HT-29 (cell line): ENCODE results near the gene C16orf74. TPM values are rescaled to one million over a fixed set of nuclear protein-coding genes. Genes with fewer than 3 reads are reported as not detected.

Source experiments
- DNase-seq: peaks from one replicate; pipeline ENCODE4 v3.0.0-alpha.2; 2015; ENCODE audit warnings: low spot score
- total RNA-seq: library from RNA; depleted of rRNA; stranded (reverse); fragments of >200 nt; shearing (Covaris generic); gene quantifications from 2 replicates; pipeline ENCODE4 v1.2.3, GENCODE V29; 2014

The C16orf74 gene
- total RNA-seq, 1 experiment from 2014 or later = 92.0 TPM

DNA sequence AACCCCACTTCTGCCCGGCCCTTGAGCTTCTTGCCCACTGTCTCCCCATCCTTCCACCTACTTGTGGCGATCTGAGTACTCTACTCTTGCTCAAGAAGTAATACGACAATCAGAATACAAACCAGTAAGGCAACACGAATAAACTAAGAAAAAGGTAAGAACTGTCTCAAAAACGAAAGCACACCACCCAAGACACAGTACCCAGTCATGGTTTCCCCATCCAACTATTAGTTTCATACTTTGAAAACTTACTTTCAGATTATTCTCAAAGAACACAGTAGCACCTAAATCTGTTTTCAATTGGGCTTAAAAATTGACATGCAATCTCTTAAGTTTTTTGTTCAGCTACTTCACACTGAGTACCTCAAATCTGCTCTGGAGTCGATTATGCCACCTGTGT is 76.1 kb downstream of the C16orf74 start:
- DNase-seq = no peak

DNA sequence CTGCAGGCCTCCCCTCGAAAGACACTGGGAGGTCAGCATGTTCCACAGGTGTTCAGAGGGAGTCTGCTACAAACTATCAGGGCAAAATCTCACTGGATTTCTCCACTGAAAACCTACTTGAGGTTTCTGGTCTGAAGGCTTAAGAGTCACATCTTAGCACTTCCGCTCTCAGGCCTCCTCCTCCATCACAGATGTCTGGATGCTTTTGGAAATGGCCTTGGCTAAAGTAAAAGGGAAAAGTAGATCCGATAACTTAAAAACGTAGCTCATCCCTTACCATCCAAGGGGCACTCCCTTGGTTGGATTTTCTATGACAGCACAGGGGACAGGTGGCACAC is 76.5 kb downstream of the C16orf74 start:
- no peak for DNase-seq

DNA sequence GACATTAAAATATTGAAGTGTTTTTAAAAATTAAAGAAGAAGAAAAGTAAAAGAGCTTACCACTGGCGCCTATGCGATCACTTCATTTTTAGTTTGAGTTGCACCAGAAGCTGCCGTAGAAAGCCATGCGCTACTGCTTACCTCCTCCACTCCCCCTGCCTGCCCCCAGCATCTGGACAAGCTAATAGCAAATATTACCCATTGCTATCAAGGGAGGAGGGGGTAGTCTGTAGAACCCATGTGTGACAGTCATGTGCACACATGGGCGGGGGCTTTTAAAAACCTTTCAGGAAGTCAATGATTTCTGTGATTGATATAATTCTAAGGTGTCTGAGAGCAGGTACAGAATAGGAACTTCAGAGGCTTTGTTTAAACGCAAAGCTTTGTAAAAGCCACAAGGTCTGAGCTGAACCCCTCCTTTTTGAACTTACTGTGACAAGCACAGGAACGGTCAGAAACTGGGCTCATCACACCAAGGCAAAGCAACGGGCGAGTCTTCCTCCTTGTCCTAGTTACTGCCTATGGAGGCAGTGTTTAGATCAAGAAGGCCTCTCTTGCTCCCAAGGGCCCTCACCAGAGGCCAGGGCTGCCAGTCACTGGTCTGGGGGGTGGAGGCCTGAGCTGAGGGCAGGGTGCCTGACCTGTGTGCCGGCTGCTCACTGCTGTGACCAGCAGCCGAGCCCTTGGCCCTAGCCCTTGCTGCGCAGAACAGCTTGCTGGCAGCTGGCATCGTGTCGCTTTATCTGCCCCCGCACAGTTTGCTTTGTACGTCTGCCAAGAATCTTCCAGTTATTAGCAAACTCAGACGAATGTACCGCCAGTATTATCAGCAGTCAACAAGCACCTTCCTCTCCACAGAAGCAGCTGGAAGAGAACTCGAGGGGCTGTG is 77.1 kb downstream of the C16orf74 start:
- peak; percentile 63 for DNase-seq

DNA sequence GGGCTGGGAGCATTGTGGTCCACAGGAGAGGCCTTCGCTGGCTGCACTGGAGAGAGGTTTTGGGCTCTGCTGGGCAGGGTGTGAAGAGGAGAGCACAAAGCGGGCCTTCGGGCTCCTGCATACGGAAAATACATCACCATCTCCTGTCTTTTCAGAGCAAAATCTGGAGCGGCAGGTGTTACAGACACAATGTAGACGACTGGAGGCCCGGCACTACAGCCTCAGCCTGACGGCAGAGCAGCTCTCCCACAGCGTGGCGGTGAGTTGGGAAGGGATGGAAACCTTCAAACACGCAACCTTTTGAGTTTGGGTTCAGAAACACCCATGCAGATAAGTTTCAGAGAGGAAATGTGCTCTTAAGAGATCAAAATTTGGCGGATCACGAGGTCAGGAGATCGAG is 80.1 kb downstream of the C16orf74 start:
- DNase-seq = no peak

DNA sequence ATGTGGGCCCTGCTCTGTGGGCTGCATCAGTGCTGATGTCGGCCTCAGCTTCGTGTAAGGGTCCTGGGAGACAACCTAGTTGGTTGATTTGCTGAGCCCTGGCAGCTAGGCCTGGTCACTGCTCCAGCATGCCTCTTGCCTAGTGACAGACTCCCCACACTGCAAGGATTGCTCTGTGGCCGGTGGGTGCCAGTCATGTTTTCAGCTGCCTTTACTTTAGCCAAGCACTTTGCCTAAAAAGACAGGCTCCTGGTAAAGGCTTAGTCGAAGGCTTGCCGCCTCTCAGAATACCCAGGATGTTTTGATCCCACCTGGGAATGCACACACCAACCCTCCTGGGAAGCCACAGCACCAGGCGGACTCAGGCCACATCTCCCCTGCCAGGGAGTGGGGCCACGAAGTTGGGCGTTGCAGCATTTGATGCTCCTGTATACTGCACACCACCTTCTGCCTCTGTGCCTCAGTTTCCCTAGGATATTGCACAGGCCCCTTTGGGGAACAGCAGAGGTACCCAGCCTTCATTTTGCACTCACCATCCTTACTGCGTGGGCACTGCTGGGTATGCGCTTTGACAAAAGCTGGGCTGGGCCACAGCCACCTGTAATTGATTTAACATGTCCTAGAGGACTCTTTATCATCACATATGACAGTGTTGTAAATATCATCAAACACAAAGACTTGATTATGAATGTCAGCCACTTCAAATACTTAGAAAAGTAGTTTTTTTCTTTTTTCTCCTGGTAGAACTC is 82.0 kb downstream of the C16orf74 start:
- no peak for DNase-seq

DNA sequence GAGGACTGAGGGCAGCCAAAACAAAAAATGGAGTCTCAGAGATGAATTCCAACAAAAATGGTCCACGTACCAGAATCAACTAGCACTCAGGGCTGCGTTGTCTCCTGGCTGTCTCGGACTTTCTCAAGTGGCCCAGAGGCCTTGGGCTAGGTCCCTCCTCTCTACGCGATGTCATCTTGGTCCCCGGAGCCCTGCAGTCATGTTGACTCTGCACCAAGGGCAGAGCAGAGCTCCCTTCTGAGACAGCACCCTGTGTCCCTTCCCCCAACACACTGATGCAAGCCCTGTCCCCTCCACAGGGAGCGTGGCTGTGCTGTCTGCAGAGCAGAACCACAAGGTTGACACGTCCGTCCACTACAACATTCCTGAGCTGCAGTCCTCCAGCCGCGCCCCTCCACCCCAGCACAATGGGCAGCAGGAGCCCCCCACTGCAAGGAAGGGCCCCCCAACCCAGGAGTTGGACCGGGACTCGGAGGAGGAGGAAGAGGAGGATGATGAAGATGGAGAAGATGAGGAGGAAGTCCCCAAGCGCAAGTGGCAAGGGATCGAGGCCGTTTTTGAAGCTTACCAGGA is 83.0 kb downstream of the C16orf74 start:
- no peak for DNase-seq

DNA sequence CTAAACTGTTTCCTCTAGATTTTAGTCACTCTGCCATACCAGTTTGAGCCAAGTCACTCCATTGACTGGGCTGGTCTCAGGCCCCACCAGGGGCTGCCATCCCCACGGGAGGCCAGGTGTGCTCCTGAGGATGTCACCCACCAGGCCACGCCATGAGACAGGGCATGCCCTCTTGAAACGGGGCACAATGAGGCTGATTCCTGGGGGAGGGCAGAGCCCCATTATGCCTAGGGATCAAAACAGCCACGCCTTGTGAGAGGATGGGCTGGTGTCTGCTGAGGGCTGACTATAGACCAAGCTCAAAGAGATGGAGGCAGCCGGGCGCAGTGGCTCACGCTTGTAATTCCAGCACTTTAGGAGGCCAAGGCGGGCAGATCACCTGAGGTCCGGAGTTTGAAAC is 83.6 kb downstream of the C16orf74 start:
- DNase-seq = no peak

DNA sequence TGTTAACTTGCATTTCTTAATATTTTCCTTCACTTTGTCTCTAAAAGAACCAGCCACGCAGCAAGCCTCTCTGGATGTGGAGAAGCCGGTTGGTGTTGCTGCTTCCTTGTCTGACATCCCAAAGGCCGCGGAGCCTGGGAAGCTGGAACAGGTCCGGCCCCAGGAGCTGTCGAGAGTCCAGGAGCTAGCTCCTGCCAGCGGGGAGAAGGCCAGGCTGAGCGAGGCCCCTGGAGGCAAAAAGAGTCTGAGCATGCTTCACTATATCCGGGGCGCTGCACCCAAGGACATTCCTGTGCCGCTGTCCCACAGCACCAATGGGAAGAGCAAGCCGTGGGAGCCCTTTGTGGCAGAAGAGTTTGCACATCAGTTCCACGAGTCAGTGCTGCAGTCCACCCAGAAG is 85.0 kb downstream of the C16orf74 start:
- DNase-seq = no peak

DNA sequence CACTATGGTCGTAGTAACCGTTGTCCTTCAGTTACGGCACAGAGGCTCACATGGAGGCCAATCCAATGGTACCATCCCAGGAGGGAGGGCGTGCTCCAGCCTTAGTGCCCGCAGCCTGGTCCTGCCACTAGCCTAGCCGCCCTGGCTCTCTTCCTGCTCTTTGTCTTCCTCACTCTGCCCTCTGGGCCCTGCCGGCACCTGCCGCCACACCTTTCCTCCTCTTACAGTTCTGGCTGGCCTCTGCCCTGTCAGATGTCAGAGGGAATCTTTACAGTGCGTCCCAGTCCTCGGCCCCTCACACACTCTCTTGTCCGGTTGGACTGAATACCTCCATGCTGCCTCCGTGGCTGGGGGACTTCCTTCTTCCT is 85.5 kb downstream of the C16orf74 start:
- DNase-seq = no peak

DNA sequence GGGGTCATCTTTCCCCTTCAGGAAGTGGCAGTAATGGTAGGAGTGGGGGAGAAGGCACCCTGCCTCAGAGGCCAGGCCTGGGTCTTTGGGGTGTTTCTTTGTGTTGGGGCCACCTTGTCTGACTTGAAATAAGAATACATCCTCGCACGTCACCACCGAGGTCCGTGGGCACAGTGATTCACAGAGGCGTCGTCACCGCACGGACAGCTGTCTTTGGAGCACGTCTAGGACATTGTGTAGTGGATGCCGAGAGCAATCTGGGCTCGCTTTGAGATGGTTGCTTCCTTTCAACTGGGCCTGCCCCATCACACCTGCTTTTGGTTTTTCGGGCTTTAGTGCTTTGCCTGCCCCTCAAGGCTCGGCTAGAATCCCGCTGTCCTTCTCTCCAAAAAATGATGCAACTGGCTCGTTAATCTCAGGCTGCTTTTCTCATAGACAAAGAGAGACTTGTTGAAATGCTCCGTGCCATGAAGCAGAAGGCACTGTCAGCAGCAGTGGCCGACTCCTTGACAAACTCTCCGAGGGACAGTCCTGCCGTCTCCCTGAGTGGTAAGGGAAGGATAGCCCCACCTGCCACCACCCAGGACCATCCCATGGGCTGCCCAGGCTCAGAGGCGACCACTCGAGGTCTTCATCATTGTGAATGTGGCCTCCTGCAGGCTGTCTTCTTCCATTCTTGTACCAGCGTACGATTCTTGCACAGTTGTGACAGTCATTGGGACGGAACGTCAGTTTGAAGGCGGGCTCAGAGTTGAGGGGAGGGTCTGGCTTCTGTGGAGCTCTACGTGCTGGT is 86.1 kb downstream of the C16orf74 start:
- DNase-seq = no peak

DNA sequence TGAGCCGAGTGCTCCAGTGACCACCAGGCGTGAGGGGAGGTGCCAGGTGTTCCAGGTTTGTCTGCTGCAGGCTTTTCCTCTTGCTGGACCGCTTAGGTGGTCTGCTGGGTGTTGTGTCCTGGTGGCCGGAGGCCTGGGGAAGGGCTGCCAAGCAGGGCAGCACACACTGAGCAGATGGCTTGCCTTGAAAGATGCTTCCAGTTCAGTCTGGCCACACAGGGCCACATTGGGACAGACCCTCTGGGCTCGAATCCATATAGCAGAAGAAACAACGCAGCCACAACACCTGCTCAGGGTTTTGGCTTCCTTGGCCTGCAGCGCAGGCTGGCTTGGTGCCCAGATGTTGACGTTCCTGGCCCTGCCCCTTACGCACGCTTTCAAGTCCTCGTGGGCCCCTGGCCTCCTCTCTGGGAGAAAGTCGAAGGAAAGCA is 87.0 kb downstream of the C16orf74 start:
- no peak for DNase-seq

DNA sequence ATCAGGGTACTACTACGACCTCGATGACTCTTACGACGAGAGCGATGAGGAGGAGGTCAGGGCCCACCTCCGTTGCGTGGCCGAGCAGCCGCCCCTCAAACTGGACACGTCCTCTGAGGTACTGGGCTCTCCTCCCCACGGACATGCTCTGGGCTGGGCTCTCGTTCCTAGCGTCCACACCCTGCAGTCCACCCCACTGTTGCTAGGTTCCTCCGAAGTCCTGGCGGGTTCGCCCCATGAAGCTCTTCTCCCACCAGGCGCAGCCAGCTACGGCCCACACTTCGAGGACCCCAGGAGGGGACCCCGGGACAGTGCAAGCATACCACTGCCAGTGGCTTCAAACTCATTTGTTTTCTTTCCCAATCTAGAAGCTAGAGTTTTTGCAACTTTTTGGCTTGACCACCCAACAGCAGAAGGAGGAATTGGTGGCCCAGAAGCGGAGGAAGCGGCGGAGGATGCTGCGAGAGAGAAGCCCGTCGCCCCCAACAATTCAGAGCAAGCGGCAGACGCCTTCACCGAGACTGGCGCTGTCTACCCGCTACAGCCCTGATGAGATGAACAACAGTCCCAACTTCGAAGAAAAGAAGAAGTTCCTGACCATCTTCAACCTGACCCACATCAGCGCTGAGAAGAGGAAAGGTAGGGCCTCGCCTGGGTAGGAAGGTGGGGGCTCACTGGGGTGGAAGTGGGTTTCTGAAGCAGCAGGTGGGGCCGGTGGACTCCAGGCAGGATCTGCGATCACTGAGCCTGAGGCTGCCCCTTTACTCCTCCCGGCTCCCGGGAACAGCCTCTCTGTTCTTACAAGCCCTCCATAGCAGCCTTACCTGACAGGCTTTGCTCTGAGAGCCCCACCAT is 87.7 kb downstream of the C16orf74 start:
- no peak for DNase-seq

DNA sequence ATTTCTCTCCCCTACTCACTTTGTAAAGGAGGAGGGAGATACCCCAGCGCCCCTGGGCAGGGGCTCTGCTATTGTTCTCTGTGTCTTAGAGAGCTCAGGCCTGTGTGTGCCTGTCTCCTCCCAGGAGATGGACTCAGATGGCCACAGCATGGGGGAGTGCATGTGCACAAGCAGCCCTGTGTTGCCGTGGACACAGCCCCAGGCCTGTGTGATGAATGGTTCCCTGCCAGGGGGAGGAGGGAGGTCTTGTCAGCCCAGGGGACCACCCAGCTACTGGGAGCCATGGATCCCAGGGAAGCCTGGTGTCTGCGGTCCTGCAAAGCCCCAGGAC is 88.4 kb downstream of the C16orf74 start:
- no peak for DNase-seq

DNA sequence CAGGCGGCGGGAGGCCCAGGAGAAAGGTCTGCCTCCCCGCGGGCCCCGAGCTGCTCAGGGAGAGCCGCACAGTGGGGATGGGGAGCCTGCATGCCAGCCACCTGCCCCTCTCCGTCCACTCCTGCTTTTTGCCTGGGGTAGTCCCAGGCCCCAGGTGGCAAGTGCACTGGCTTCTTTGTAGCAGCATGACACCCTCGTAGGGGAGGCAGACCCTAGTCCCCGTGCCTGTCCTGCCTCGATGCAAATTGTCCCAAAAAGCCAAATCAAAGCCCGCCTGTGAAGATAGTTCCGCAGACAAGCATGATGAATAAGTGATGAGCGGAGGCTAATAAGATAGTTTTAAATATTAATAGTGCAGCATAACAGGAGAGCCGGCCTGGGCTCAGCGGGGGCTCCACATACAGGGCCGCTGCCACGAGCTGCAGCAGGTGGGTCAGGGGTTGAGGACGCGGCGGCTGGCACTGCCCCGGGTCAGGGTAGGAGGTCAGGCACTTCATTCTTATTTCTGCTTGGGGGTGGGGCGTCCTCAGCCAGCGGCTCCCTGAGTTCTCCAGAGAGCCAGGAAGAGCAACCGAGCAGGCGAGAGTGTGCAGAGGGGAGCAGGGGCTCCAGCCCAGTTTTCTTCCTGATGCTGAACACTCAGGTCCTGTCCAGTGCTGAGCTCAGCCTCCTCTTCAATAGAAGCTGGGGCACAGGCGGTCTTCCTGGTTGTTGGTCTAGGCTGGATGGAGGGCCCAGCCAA is 89.0 kb downstream of the C16orf74 start:
- no peak for DNase-seq

DNA sequence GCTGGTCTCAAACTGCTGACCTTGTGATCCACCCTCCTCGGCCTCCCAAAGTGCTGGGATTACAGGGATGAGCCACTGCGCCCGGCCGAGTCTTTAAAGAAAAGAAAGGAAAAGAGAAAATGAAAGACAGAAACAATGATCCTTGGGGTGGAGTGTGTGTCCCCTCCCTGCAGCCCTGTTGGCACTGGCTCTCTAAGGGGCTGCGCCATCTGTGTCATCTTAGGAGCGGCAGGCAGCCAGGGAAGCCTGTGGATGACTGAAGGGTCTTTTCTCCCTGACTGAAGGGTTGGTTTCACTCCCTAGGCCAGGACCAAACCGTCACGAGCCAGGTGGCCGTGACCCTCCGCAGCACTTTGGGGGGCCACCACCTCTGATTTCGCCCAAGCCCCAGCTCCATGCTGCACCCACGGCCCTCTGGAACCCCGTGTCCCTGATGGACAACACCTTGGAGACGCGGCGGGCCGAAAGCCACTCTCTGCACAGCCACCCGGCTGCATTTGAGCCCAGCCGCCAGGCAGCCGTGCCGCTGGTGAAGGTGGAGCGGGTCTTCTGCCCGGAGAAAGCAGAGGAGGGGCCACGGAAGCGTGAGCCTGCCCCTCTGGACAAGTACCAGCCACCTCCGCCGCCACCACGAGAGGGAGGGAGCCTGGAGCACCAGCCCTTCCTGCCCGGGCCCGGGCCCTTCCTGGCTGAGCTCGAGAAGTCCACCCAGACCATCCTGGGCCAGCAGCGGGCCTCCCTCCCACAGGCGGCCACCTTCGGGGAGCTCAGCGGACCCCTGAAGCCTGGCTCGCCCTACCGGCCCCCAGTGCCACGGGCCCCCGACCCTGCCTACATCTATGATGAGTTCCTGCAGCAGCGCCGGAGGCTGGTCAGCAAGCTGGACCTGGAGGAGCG is 89.8 kb downstream of the C16orf74 start:
- DNase-seq = no peak

DNA sequence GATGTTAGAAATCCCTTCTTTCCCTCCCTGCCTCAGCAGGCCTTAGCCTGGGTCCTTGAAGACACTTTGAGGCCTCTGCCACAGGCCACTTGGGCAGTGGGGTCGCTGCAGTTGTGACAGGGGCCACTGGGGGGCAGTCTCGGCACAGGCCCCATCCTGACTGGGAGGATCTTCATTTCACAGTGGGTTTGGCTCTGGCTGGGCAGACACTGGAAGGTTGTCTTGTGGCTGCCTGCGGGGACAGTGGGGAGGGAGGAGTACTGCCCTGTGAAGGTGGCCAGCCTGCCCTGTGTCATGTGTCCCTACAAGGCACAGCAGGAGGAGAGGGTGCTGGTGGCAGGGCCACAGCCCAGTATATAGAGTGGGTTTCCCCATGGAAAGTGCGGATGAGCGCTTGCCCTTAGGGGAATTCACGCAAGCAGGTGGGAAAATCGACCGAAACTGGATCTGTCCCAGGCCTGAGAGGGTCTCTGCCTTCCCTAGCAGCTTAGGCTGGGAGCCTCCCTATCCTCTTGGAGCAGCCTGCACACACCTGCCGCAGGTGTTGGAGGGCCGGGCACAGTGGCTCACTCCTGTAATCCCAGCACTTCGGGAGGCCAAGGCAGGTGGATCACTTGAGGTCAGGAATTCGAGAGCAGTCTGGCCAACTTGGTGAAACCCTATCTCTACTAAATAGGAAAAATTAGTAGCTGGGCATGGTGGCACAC is 90.9 kb downstream of the C16orf74 start:
- DNase-seq = peak; percentile 70

DNA sequence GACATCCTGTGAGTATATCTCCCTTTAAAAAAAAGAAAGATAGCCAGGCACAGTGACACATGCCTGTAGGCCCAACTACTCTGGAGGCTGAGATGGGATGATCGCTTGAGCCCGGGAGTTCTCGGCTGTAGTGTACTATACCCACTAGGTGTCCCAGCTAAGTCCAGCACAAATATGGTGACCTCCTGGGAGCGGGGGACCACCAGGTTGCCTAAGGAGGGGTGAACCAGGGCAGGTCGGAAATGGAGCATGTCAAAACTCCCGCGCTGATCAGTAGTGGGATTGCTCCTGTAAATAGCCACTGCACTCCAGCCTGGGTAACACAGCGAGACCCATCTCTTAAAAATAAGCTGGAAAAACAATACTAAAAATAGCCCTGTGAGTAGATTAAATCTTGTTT is 91.6 kb downstream of the C16orf74 start:
- DNase-seq = no peak

DNA sequence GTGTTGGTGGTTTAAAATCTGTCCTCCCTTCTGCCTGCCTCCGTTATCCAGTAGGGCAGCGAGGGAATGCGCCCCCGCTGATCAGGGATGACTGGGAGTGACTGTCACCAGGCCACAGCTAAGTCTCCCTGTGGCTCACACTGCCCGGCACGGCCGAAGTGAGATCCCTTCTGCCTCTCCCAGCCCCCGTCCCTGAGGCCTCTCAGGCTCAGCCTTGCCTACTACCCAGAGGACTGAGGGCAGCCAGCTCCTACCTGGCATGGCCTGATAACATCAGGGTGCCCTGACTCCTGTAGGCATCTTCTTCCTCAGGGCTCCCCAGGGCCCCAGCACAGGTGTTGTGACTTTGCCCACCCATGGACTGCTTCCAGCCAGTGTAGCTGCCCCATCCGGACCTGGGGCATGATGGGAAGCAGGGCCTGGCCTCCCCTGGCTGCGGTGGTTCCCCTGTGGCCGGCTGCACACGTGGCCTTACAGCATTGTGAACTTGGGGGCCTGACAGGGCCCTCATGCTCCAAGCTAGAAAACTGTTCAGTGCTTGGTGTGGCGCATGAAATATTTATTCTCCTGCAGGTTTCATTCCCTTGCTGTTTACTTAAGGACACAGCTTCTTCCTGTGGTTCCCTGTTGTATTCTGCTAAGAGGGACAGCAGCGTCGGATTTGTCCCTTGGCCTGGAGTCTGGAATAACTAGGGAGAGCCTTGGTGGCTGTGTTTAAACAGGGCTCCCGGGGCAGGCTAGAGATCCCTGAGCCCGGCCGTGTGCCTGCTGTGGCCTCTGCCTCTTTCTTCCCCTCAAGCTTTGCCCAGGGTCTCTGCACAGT is 92.2 kb downstream of the C16orf74 start:
- no peak for DNase-seq
